ENCODE data around the gene PRKX. TPM values are rescaled to one million over a fixed set of nuclear protein-coding genes. Genes with fewer than 3 reads are reported as not detected.
A peak's percentile ranks its signal among the peaks of the same experiment; 100 is the strongest.

Gene PRKX
- total and polyA plus RNA-seq, 2 of the 8 experiments (the other 6 are each of a cell fraction or from before 2014, with no cell fraction given): 19.4 to 55.3 TPM

DNA sequence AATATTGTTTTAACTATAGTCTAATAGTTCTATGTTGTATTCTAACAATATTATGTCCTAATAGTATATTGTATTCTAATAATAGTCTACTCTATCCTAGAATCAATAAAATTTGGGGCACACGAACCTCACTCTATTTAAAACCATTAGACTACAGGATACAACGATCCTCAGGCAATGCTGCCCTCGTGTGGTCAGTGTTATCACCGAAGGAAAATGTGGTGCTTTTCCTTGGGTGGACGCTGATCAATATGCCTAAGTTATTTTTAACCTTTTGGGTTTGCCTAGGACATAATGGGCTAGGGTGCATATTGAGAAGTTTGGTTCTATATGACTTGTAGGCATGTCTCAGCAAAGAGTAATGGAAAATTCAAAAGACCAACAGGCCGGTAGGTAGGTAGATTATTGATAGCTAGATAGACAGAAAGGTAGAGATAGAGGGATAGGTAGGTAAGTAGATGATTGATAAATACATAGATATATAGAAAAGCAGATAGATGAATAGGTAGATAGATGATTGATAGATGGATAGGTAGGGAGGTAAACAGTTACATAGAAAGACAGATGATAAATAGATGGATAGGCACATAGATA is 75.1 kb downstream of the PRKX start:
- Histone ChIP-seq H3K27ac (ENCODE audit: low read depth, low read length) (no peak overlapping the region), H3K79me2 (ENCODE audit: control insufficient read depth in 1 of 2, insufficient read depth in 2 of 2, low read length in 2 of 2) (no peaks in the 10 kb centered on the region), H3K14ac (ENCODE audit: insufficient read length) (no peak overlapping the region), H2AFZ (ENCODE audit: low read length) (no peak overlapping the region), H3K18ac (ENCODE audit: extremely low read depth, low read length) (no peak overlapping the region), H3K4ac (replicated peaks; ENCODE audit: insufficient read length, low read depth, low read length) (no peak overlapping the region), H2BK15ac (ENCODE audit: low read length) (no peak overlapping the region), H3K23me2 (ENCODE audit: low read depth, low read length) (no peaks in the 10 kb centered on the region; the same call in 1 of the 2 replicates), H3K27me3 (replicated peaks in 1 of 4; ENCODE audit: control insufficient read depth in 3 of 4, extremely low read depth in 1 of 4, insufficient read depth in 3 of 4, low read length in 3 of 4) (no peaks in the 10 kb centered on the region), H2BK12ac (ENCODE audit: low read depth, low read length) (no peak overlapping the region), H3K4me2 (ENCODE audit: insufficient read depth in 1 of 2, low read depth in 2 of 2, low read length in 2 of 2) (no peak overlapping the region), H3K56ac (replicated peaks; ENCODE audit: insufficient read length, low read depth, low read length) (no peak overlapping the region), H4K91ac (replicated peaks; ENCODE audit: insufficient read length, low read length) (no peak overlapping the region), H3K36me3 (ENCODE audit: control insufficient read depth in 2 of 4, insufficient read depth in 4 of 4, low read length in 3 of 4) (peaks cover 0 to 3% (median 0%) of the 10 kb centered on the region in 4 experiments; a peak in 2 of 8 replicates), H4K8ac (ENCODE audit: extremely low read depth, insufficient read depth, low read length) (no peak overlapping the region), H3K9me3 (ENCODE audit: insufficient read depth in 2 of 2, low read depth in 1 of 2, low read length in 1 of 2) (no peaks in the 10 kb centered on the region), H4K5ac (ENCODE audit: insufficient read length, low read depth, low read length) (no peak overlapping the region), H3K4me1 (replicated peaks in 1 of 4; ENCODE audit: control insufficient read depth in 3 of 4, insufficient read depth in 4 of 4, low read length in 3 of 4) (no peaks in the 10 kb centered on the region), H2BK5ac (ENCODE audit: low read depth, low read length) (no peak overlapping the region), H2BK20ac (ENCODE audit: low read length) (no peak overlapping the region), H2BK120ac (replicated peaks; ENCODE audit: low read depth, low read length) (no peak overlapping the region), H4K20me1 (replicated peaks in 1 of 2; ENCODE audit: control insufficient read depth in 1 of 2, insufficient read depth in 2 of 2, low read length in 2 of 2) (no peaks in the 10 kb centered on the region), H3K4me3 (ENCODE audit: extremely low read depth in 1 of 4, insufficient read depth in 2 of 4, low read depth in 3 of 4, low read length in 4 of 4) (no peak overlapping the region), H2AK5ac (ENCODE audit: low read depth, low read length) (no peak overlapping the region), H3K23ac (ENCODE audit: insufficient read length) (no peak overlapping the region), H3K9ac (replicated peaks in 1 of 4; ENCODE audit: extremely low read depth in 1 of 4, low read depth in 3 of 4, low read length in 3 of 4) (no peak overlapping the region), H3K79me1 (ENCODE audit: low read depth, low read length) (no peaks in the 10 kb centered on the region)
- POLR2A ChIA-PET (ENCODE audit: partially characterized antibody): no interaction called here
- FAIRE-seq (peak; percentile 98), DNase-seq (ENCODE audit: low read depth in 1 of 2, low spot score in 2 of 2) (peak in 1 of 2 experiments; percentile 48)
- WGBS, 2 experiments (ENCODE audit: extremely low coverage in 1 of 2, insufficient coverage in 1 of 2, insufficient read length in 1 of 2, insufficient replicate concordance in 2 of 2, low coverage in 1 of 2, low lambda C conversion rate in 2 of 2, missing lambda C conversion rate in 1 of 2): 24% methylated on average over 6 of the region's 6 CpGs; no CpG with 5 or more reads in 1 of the 2 experiments
- TF ChIP-seq CTCF (IDR thresholded peaks at IDR 0.05; ENCODE audit: control extremely low read depth in 1 of 3, insufficient read depth in 1 of 3, low read depth in 1 of 3, low read length in 3 of 3) (peak; percentile 12 to 60 (median 31); a peak in 3 of 4 replicates), POU5F1 (IDR thresholded peaks at IDR 0.05; ENCODE audit: low read depth, low read length) (no peak), RAD21 (IDR thresholded peaks at IDR 0.05 in 1 of 2, conservative IDR thresholded peaks at IDR 0.05 in 1 of 2; ENCODE audit: low read depth in 2 of 2, low read length in 2 of 2) (peak; percentile 66 to 71)
- CTCF ChIA-PET (ENCODE audit: partially characterized antibody): interaction anchor here (1.4 kb wide), 1 partner anchor 14 kb away, joined by 4 read pairs; no protein-coding TSS in a partner anchor
